Upper lobe of right lung (tissue), 1 donor: ENCODE measurements around the gene GNAQ. TPM values are rescaled to one million over a fixed set of nuclear protein-coding genes. Genes with fewer than 3 reads are reported as not detected.
"Not testable (repeated sequence)": the region's sequence is repeated elsewhere in the genome, so short reads cannot be mapped to it uniquely, and the experiment has no call there.

Experiments
- ATAC-seq: fragments of 200-7000 bp; cut with Tn5 transposase; one replicate; pipeline ENCODE4 v1.9.1; 2020; ENCODE audit warnings: mild to moderate bottlenecking, moderate library complexity
- DNase-seq: peaks from one replicate; pipeline ENCODE4 v3.0.0-alpha.2; 2020
- H3K27ac ChIP-seq: fragments of 200-600 bp; one replicate; pipeline ENCODE4 v1.8.0; 2022
- H3K27me3 ChIP-seq: fragments of 200-600 bp; one replicate; pipeline ENCODE4 v1.8.0; 2022; ENCODE audit warnings: mild to moderate bottlenecking
- H3K36me3 ChIP-seq: fragments of 200-600 bp; one replicate; pipeline ENCODE4 v1.8.0; 2022
- H3K4me1 ChIP-seq: fragments of 200-600 bp; one replicate; pipeline ENCODE4 v1.8.0; 2022
- H3K4me3 ChIP-seq: fragments of 200-600 bp; one replicate; pipeline ENCODE4 v1.8.0; 2022; ENCODE audit warnings: mild to moderate bottlenecking
- H3K9me3 ChIP-seq: fragments of 200-600 bp; one replicate; pipeline ENCODE4 v1.8.0; 2022
- CTCF ChIP-seq: fragments of 200-600 bp; IDR thresholded peaks from one replicate; pipeline ENCODE4 v1.8.0; 2022; ENCODE audit warnings: antibody characterized with exemption
- intact Hi-C: fragments of 100-400 bp; cut with DNase I; formaldehyde crosslinking; loops from one replicate; pipeline ENCODE4 v1.11.0; 2022
- total RNA-seq: library from RNA; stranded (reverse); fragmentation: NEBNext Ultra II Directional; extraction: Animal tissue kit (Norgen Biotek cat#: 25700); gene quantifications from one replicate; pipeline ENCODE4 v1.2.1, GENCODE V29; 2021
- donor health status: DM: no; HTN: yes; CAD: no; lungs with severe emphysema.

GNAQ gene
- total RNA-seq, 1 donor from 2014 or later = 132 TPM

- Histone ChIP-seq H3K9me3 (no peaks in the 10 kb centered on the region), H3K27ac (no peak overlapping the region), H3K36me3 (no peaks in the 10 kb centered on the region), H3K4me1 (peaks cover 12% of the 10 kb centered on the region), H3K4me3 (no peak overlapping the region), H3K27me3 (no peaks in the 10 kb centered on the region)
- peak; percentile 83 for ATAC-seq
- DNase-seq = no peak
- intact Hi-C loops = no loop called here
- TF ChIP-seq CTCF = no peak
Observed at GRCh38 chr9:77707383-77708063, 324.1 kb downstream of the GNAQ start.

DNA sequence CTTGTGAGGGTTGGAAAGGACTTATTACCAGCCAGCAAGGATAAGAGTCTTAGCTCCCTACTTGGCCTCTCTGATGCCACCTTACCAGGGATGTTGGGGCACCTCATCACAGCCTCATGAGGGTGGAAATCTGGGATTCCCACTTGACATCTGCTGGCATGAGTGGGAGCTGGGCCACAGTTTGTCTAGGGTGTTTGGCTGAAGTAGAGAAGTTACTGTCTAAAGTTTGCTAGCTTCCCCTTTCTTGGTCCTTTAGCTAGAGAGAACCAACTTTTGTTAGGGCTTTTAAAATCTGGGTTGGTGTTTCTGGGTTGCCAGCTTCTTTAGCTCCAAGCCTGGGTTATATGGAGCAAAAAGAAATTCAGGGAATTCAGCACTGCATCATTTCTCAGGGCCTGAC lies 326.0 kb downstream of the GNAQ start:
- intact Hi-C loops = no loop called here
- Histone ChIP-seq H3K4me1 (peaks cover 12% of the 10 kb centered on the region), H3K9me3 (no peaks in the 10 kb centered on the region), H3K4me3 (no peak overlapping the region), H3K27ac (no peak overlapping the region), H3K36me3 (no peaks in the 10 kb centered on the region), H3K27me3 (no peaks in the 10 kb centered on the region)
- DNase-seq (no peak), ATAC-seq (no peak)
- TF ChIP-seq CTCF = no peak

GRCh38 chr9:77702521-77703390 lies 328.9 kb downstream of the GNAQ start:
- H3K27me3 ChIP-seq, H3K9me3 ChIP-seq, H3K36me3 ChIP-seq, intact Hi-C loops, H3K27ac ChIP-seq, H3K4me1 ChIP-seq, DNase-seq, H3K4me3 ChIP-seq, ATAC-seq: not testable (repeated sequence)

GRCh38 chr9:77697238-77697984 lies 334.2 kb downstream of the GNAQ start:
- Histone ChIP-seq H3K36me3 (no peaks in the 10 kb centered on the region), H3K27ac (no peak overlapping the region), H3K4me3 (no peak overlapping the region), H3K27me3 (no peaks in the 10 kb centered on the region), H3K4me1 (no peaks in the 10 kb centered on the region), H3K9me3 (no peaks in the 10 kb centered on the region)
- intact Hi-C loops = no loop called here
- no peak for DNase-seq
- no peak for TF ChIP-seq CTCF
- ATAC-seq = no peak

- H3K27ac ChIP-seq, H3K36me3 ChIP-seq, ATAC-seq, H3K27me3 ChIP-seq, DNase-seq, H3K4me3 ChIP-seq, intact Hi-C loops, H3K9me3 ChIP-seq, H3K4me1 ChIP-seq: not testable (repeated sequence)
Observed at GRCh38 chr9:77690723-77691122, 340.9 kb downstream of the GNAQ start.

- DNase-seq, H3K27ac ChIP-seq, H3K27me3 ChIP-seq, H3K9me3 ChIP-seq, ATAC-seq, H3K36me3 ChIP-seq, H3K4me1 ChIP-seq, H3K4me3 ChIP-seq, intact Hi-C loops: not testable (repeated sequence)
Observed at GRCh38 chr9:77690119-77690518, 341.5 kb downstream of the GNAQ start.

DNA sequence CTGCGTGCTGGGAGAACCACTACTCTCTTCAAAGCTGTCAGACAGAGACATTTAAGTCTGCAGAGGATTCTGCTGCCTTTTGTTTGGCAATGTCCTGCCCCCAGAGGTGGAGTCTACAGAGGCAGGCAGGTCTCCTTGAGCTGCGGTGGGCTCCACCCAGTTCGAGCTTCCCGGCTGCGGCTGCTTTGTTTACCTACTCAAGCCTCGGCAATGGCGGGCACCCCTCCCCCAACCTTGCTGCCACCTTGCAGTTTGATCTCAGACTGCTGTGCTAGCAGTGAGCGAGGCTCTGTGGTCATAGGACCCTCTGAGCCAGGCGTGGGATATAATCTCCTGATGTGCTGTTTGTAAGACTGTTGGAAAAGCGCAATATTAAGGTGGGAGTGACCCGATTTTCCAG lies 343.9 kb downstream of the GNAQ start:
- H3K9me3 ChIP-seq, H3K27ac ChIP-seq, ATAC-seq, H3K36me3 ChIP-seq, DNase-seq, intact Hi-C loops, H3K27me3 ChIP-seq, H3K4me1 ChIP-seq, H3K4me3 ChIP-seq: not testable (repeated sequence)
